Heart left ventricle (tissue), 13 donors: ENCODE results near the gene ABLIM1.

Experiments used
- POLR2A ChIP-seq, 2 donors: fragments of 450-650 bp; IDR thresholded peaks; one replicate each; pipeline ENCODE4 v1.6.1; 2017; ENCODE audit warnings: antibody characterized with exemption in 2 of 2, mild to moderate bottlenecking in 2 of 2, moderate library complexity in 2 of 2
- TF ChIP-seq, protein P1 (sequence below), 12 donors: fragments of 200-600 bp; sonication (generic) in 4 of 12; IDR thresholded peaks; one replicate each; pipeline versions ENCODE4 v1.5.0 to v1.8.0; 2018 to 2022; ENCODE audit warnings: antibody characterized with exemption in 12 of 12, mild to moderate bottlenecking in 5 of 12
- donor health status: ischemic (EF 13 %, LVEDD 7.1; RV severe dilation, severe dysfunction).
- donor health status: DM: no; HTN: yes; CAD: no.
- donor health status: DM: no; HTN: no; CAD: no.
- donor health status: ischemic (EF 25% LVEDD 6.9; RV normal size, moderate dysfunction).
- donor health status: ischemic (EF 25% LVEDD 5.7; RV mildly dilated, moderate dysfunction).
- donor health status: ischemic (EF 35%, LVEDD 5.7; RV mildly dilated, moderate dysfunction).
- donor health status: nonischemic (EF 11% LVEDD 7.7; RV severe dilation, severe dysfunction).
- donor health status: DM: yes; HTN: yes; CAD: no.
- donor health status: PGD.
- donor health status: ischemic (EF 29% LVEDD 5.4; RV normal size, mild dysfunction).
- donor health status: nonischemic (EF 23%, LVEDD 6.1; RV moderate dilation, normal function).

DNA sequence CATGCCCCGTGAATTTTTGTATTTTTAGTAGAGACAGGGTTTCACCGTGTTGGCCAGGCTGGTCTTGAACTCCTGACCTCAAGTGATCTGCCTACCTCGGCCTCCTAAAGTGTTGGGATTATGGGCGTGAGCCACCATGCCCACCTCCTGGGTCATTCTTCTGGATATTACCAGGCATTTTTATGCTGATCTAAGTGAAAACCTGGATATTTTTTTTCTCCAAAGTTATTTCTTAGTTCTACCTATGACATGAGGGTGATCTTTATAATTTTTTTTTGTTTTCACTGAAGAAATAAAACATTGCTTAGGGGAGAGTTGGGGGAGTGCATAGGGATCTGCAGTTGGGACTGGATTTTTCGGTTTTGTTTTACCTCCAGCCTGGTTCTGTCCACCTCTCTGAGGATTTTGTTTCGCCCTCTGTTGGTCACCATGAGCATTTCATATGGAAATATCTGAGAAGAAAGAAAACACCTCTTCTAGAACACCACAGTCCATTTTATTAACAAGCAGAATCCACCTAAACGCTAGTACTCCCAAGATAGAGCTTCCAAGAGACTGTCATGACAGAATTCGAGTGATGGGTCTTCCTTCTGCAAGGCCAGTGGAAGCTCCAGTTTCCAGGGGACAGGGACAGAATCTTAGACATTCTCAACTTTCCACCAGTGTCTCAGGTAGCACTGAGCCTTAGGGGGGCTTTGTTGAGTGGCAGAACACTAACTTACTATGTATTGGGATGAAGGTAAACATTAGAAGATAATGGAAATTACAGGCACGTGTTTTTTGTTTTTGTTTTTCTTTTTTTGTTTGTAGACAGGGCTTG, 220.4 kb downstream of the ABLIM1 start:
- TF ChIP-seq POLR2A (IDR thresholded peaks at IDR 0.05): no peak
- TF ChIP-seq, protein P1, sequence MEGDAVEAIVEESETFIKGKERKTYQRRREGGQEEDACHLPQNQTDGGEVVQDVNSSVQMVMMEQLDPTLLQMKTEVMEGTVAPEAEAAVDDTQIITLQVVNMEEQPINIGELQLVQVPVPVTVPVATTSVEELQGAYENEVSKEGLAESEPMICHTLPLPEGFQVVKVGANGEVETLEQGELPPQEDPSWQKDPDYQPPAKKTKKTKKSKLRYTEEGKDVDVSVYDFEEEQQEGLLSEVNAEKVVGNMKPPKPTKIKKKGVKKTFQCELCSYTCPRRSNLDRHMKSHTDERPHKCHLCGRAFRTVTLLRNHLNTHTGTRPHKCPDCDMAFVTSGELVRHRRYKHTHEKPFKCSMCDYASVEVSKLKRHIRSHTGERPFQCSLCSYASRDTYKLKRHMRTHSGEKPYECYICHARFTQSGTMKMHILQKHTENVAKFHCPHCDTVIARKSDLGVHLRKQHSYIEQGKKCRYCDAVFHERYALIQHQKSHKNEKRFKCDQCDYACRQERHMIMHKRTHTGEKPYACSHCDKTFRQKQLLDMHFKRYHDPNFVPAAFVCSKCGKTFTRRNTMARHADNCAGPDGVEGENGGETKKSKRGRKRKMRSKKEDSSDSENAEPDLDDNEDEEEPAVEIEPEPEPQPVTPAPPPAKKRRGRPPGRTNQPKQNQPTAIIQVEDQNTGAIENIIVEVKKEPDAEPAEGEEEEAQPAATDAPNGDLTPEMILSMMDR (IDR thresholded peaks at IDR 0.05): peak; percentile 15 to 54 (median 24)
